ENCODE results near the gene ELF5.

The ELF5 gene

DNA sequence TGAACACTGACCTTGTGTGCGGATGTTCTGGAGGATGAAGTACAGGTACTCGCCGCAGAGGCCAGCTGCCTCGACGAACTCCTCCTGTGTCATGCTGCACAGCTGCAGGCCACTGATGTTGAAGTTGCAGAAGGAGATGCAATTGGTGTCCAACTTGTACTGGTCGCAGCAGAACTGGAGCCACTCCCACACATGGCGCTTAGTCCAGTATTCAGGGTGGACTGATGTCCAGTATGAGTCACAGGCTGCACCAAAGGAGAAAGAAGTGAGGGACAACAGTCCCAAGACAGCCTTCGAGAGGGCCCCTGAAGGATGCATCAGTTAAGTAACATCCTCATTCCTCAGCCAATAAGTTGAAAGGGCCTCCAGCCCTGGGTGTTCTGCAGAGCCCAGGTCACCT lies 20.1 kb downstream of the ELF5 start:
- no peak for TF ChIP-seq FOXP2 (optimal IDR thresholded peaks at IDR 0.05; ENCODE audit: borderline replicate concordance, extremely low read depth, extremely low read length, insufficient read depth)
- no peak for TF ChIP-seq REST (IDR thresholded peaks at IDR 0.05; ENCODE audit: insufficient read depth in 1 of 2, low read depth in 2 of 2, low read length in 2 of 2)
- no peak for TF ChIP-seq POLR2AphosphoS5 (IDR thresholded peaks at IDR 0.05; ENCODE audit: low read depth, low read length)
- TF ChIP-seq TAF1 (IDR thresholded peaks at IDR 0.05; ENCODE audit: borderline replicate concordance, insufficient read depth, low read length) = no peak
- no peak for TF ChIP-seq SIN3A (IDR thresholded peaks at IDR 0.05; ENCODE audit: borderline replicate concordance, insufficient read depth, low read length)

GRCh38 chr11:34492806-34493414 lies 20.7 kb downstream of the ELF5 start:
- no peak for TF ChIP-seq SIN3A (IDR thresholded peaks at IDR 0.05; ENCODE audit: borderline replicate concordance, insufficient read depth, low read length)

DNA sequence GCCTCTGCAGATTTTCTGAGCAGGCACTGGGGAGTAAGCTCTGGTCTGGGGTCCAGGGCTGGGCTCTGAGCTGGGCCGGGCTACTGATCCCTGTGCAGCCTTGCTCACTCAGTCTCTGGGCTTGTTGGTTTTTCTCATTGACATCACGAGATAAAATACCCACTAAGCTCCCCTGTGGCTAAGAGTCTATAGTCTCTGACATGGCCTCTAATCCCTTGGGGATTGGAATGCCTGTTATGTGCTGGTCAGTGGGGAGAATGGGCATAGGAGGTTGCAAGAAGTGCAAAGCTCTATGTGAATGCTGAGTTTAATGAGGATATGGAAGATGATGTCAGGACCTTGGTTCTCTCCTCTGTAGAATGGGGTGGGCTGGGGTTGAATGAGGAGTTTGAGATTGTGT lies 23.3 kb downstream of the ELF5 start:
- TF ChIP-seq TAF1 (IDR thresholded peaks at IDR 0.05; ENCODE audit: borderline replicate concordance, insufficient read depth, low read length) (no peak), FOXP2 (optimal IDR thresholded peaks at IDR 0.05; ENCODE audit: borderline replicate concordance, extremely low read depth, extremely low read length, insufficient read depth) (no peak), REST (IDR thresholded peaks at IDR 0.05; ENCODE audit: insufficient read depth in 1 of 2, low read depth in 2 of 2, low read length in 2 of 2) (no peak), POLR2AphosphoS5 (IDR thresholded peaks at IDR 0.05; ENCODE audit: low read depth, low read length) (no peak), SIN3A (IDR thresholded peaks at IDR 0.05; ENCODE audit: borderline replicate concordance, insufficient read depth, low read length) (no peak)

DNA sequence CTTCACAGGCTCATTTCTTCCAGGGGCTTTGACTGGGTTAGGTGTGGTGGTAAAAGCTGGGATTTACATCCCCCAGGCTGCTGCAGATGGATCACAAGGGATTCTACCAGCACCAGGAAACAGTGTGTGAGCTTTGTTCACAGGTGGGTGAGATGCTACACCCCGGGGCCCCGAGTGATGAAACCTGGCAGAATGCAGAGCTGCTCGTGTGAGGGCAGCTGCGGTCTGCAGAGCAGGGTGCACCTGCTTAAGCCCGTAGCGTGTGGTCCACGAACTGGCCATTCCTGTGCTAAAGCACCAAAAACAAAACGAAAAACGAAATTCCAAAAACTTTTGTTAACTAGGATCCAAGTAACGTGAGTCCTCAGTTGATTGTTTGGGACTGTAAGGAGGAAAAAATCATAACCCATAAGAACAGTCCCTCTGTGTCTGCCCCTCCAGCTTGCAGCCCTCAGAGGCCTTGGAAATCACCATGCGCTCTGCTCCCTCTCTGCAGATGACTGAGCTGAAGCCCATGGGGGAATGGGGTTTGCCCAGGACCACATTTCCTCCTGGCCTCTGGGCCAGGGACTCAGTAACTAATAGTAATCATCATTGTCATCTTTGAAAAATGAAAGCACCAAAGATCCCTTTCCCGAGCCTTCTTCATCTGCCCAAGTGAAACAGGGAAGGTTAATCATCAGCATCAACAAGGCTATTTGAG lies 24.6 kb downstream of the ELF5 start:
- TF ChIP-seq SIN3A (IDR thresholded peaks at IDR 0.05; ENCODE audit: borderline replicate concordance, insufficient read depth, low read length) (no peak), POLR2AphosphoS5 (IDR thresholded peaks at IDR 0.05; ENCODE audit: low read depth, low read length) (no peak), REST (IDR thresholded peaks at IDR 0.05; ENCODE audit: insufficient read depth in 1 of 2, low read depth in 2 of 2, low read length in 2 of 2) (no peak), FOXP2 (optimal IDR thresholded peaks at IDR 0.05; ENCODE audit: borderline replicate concordance, extremely low read depth, extremely low read length, insufficient read depth) (no peak), TAF1 (IDR thresholded peaks at IDR 0.05; ENCODE audit: borderline replicate concordance, insufficient read depth, low read length) (no peak)

- no peak for TF ChIP-seq FOXP2 (optimal IDR thresholded peaks at IDR 0.05; ENCODE audit: borderline replicate concordance, extremely low read depth, extremely low read length, insufficient read depth)
- no peak for TF ChIP-seq REST (IDR thresholded peaks at IDR 0.05; ENCODE audit: insufficient read depth in 1 of 2, low read depth in 2 of 2, low read length in 2 of 2)
- no peak for TF ChIP-seq TAF1 (IDR thresholded peaks at IDR 0.05; ENCODE audit: borderline replicate concordance, insufficient read depth, low read length)
- TF ChIP-seq POLR2AphosphoS5 (IDR thresholded peaks at IDR 0.05; ENCODE audit: low read depth, low read length) = no peak
- no peak for TF ChIP-seq SIN3A (IDR thresholded peaks at IDR 0.05; ENCODE audit: borderline replicate concordance, insufficient read depth, low read length)
These were observed 26.2 kb downstream of the ELF5 start for GRCh38 chr11:34487430-34487829.

Data from PFSK-1 (cell line).